GM23338 (cell line): Measurements from ENCODE around the gene HHIP. TPM values are rescaled to one million over a fixed set of nuclear protein-coding genes. Genes with fewer than 3 reads are reported as not detected.

Source experiments
- EZH2 ChIP-seq: fragments of 200-600 bp; sonication (generic); IDR thresholded peaks from one replicate; pipeline ENCODE4 v1.8.0; 2017; ENCODE audit warnings: antibody characterized with exemption, mild to moderate bottlenecking, low read depth; ENCODE audit not compliant: unreplicated experiment
- EZH2phosphoT487 ChIP-seq: fragments of 200-600 bp; sonication (generic); IDR thresholded peaks from one replicate; pipeline ENCODE4 v1.8.1; 2018; ENCODE audit warnings: antibody characterized with exemption; ENCODE audit not compliant: unreplicated experiment
- STAT1 ChIP-seq: IDR thresholded peaks from one replicate; pipeline ENCODE4 v1.6.1; 2016; ENCODE audit warnings: antibody characterized with exemption; ENCODE audit not compliant: unreplicated experiment
- ZNF114 ChIP-seq: fragments of 250-450 bp; sonication (Bioruptor Pico); IDR thresholded peaks from 2 replicates; pipeline ENCODE4 v1.5.0; 2020; ENCODE audit warnings: mild to moderate bottlenecking, moderate library complexity
- polyA plus RNA-seq: library from polyadenylated mRNA; unstranded; fragments of >200 nt; fragmentation: Nextera tagmentation; extraction: Ambion mirVana; gene quantifications from 2 replicates; pipeline ENCODE4 v1.2.1, GENCODE V29; 2016
- total RNA-seq: library from RNA; depleted of rRNA; stranded (reverse); fragments of >200 nt; shearing (Covaris generic); gene quantifications from 2 replicates; pipeline ENCODE4 v1.2.3, GENCODE V29; 2014
- TF ChIP-seq, protein P1 (sequence below): fragments of 250-450 bp; sonication (Bioruptor Pico); IDR thresholded peaks from 2 replicates; pipeline ENCODE4 v1.5.0; 2020; ENCODE audit warnings: mild to moderate bottlenecking, moderate library complexity
- TF ChIP-seq, protein P2 (sequence below): IDR thresholded peaks from one replicate; pipeline ENCODE4 v1.6.1; 2018; ENCODE audit warnings: antibody characterized with exemption; ENCODE audit not compliant: unreplicated experiment

The HHIP gene
- total and polyA plus RNA-seq, 2 experiments from 2014 or later, result 2.5 to 4.2 TPM

GRCh38 chr4:144688035-144688569 lies 42.1 kb downstream of the HHIP start (continued):
- TF ChIP-seq, protein P1, sequence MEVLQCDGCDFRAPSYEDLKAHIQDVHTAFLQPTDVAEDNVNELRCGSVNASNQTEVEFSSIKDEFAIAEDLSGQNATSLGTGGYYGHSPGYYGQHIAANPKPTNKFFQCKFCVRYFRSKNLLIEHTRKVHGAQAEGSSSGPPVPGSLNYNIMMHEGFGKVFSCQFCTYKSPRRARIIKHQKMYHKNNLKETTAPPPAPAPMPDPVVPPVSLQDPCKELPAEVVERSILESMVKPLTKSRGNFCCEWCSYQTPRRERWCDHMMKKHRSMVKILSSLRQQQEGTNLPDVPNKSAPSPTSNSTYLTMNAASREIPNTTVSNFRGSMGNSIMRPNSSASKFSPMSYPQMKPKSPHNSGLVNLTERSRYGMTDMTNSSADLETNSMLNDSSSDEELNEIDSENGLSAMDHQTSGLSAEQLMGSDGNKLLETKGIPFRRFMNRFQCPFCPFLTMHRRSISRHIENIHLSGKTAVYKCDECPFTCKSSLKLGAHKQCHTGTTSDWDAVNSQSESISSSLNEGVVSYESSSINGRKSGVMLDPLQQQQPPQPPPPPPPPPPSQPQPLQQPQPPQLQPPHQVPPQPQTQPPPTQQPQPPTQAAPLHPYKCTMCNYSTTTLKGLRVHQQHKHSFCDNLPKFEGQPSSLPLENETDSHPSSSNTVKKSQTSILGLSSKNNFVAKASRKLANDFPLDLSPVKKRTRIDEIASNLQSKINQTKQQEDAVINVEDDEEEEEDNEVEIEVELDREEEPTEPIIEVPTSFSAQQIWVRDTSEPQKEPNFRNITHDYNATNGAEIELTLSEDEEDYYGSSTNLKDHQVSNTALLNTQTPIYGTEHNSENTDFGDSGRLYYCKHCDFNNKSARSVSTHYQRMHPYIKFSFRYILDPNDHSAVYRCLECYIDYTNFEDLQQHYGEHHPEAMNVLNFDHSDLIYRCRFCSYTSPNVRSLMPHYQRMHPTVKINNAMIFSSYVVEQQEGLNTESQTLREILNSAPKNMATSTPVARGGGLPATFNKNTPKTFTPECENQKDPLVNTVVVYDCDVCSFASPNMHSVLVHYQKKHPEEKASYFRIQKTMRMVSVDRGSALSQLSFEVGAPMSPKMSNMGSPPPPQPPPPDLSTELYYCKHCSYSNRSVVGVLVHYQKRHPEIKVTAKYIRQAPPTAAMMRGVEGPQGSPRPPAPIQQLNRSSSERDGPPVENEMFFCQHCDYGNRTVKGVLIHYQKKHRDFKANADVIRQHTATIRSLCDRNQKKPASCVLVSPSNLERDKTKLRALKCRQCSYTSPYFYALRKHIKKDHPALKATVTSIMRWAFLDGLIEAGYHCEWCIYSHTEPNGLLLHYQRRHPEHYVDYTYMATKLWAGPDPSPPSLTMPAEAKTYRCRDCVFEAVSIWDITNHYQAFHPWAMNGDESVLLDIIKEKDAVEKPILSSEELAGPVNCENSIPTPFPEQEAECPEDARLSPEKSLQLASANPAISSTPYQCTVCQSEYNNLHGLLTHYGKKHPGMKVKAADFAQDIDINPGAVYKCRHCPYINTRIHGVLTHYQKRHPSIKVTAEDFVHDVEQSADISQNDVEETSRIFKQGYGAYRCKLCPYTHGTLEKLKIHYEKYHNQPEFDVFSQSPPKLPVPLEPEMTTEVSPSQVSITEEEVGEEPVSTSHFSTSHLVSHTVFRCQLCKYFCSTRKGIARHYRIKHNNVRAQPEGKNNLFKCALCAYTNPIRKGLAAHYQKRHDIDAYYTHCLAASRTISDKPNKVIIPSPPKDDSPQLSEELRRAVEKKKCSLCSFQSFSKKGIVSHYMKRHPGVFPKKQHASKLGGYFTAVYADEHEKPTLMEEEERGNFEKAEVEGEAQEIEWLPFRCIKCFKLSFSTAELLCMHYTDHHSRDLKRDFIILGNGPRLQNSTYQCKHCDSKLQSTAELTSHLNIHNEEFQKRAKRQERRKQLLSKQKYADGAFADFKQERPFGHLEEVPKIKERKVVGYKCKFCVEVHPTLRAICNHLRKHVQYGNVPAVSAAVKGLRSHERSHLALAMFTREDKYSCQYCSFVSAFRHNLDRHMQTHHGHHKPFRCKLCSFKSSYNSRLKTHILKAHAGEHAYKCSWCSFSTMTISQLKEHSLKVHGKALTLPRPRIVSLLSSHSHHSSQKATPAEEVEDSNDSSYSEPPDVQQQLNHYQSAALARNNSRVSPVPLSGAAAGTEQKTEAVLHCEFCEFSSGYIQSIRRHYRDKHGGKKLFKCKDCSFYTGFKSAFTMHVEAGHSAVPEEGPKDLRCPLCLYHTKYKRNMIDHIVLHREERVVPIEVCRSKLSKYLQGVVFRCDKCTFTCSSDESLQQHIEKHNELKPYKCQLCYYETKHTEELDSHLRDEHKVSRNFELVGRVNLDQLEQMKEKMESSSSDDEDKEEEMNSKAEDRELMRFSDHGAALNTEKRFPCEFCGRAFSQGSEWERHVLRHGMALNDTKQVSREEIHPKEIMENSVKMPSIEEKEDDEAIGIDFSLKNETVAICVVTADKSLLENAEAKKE (CRISPR knock-in tag), result no peak
- TF ChIP-seq ZNF114 (CRISPR knock-in tag), result no peak
- TF ChIP-seq EZH2phosphoT487, result no peak
- TF ChIP-seq EZH2, result no peak
- TF ChIP-seq STAT1, result no peak
- TF ChIP-seq, protein P2, sequence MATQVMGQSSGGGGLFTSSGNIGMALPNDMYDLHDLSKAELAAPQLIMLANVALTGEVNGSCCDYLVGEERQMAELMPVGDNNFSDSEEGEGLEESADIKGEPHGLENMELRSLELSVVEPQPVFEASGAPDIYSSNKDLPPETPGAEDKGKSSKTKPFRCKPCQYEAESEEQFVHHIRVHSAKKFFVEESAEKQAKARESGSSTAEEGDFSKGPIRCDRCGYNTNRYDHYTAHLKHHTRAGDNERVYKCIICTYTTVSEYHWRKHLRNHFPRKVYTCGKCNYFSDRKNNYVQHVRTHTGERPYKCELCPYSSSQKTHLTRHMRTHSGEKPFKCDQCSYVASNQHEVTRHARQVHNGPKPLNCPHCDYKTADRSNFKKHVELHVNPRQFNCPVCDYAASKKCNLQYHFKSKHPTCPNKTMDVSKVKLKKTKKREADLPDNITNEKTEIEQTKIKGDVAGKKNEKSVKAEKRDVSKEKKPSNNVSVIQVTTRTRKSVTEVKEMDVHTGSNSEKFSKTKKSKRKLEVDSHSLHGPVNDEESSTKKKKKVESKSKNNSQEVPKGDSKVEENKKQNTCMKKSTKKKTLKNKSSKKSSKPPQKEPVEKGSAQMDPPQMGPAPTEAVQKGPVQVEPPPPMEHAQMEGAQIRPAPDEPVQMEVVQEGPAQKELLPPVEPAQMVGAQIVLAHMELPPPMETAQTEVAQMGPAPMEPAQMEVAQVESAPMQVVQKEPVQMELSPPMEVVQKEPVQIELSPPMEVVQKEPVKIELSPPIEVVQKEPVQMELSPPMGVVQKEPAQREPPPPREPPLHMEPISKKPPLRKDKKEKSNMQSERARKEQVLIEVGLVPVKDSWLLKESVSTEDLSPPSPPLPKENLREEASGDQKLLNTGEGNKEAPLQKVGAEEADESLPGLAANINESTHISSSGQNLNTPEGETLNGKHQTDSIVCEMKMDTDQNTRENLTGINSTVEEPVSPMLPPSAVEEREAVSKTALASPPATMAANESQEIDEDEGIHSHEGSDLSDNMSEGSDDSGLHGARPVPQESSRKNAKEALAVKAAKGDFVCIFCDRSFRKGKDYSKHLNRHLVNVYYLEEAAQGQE, result no peak
